HG03460 (cell line): ENCODE results near the gene TIMM9.
A peak's percentile ranks its signal among the peaks of the same experiment; 100 is the strongest.
"Not testable (repeated sequence)": the region's sequence is repeated elsewhere in the genome, so short reads cannot be mapped to it uniquely, and the experiment has no call there.

Source experiments
- ATAC-seq: cut with Tn5 transposase; IDR thresholded peaks from one replicate; pipeline ENCODE4 v1.9.1; 2021; ENCODE audit not compliant: unreplicated experiment

TIMM9 gene

GRCh38 chr14:58398895-58399294, 28.4 kb downstream of the TIMM9 start:
- ATAC-seq: no peak

GRCh38 chr14:58398495-58398894, 28.8 kb downstream of the TIMM9 start:
- ATAC-seq: no peak

GRCh38 chr14:58397156-58397555, 30.2 kb downstream of the TIMM9 start:
- no peak for ATAC-seq

- peak; percentile 93 for ATAC-seq
Observed at GRCh38 chr14:58395812-58396788, 31.2 kb downstream of the TIMM9 start, which contains the start of gene TOMM20L. TSS of gene TOMM20L (plus strand) at chr14:58395930. CDS start at chr14:58395958, 28 bp downstream.

GRCh38 chr14:58395562-58395811, 31.8 kb downstream of the TIMM9 start:
- ATAC-seq: no peak

DNA sequence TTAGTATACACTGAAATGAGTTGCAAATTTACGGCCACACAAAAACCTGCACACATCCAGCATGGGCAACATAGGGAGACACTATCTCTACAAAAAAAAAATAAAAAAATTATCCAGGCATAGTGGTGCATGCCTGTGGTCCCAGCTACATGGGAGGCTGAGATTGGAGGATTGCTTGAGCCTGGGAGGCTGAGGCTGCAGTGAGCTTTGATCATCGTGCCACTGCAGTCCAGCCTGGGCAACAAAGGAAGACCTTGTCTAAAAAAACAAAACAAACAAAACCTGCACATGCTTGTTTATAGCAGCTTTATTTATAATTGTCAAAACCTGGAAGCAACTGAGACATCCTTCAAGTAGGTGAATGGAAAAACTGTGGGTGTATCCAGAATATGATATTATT, 36.5 kb downstream of the TIMM9 start:
- ATAC-seq: no peak

GRCh38 chr14:58376791-58377190, 50.5 kb downstream of the TIMM9 start:
- ATAC-seq: no peak

DNA sequence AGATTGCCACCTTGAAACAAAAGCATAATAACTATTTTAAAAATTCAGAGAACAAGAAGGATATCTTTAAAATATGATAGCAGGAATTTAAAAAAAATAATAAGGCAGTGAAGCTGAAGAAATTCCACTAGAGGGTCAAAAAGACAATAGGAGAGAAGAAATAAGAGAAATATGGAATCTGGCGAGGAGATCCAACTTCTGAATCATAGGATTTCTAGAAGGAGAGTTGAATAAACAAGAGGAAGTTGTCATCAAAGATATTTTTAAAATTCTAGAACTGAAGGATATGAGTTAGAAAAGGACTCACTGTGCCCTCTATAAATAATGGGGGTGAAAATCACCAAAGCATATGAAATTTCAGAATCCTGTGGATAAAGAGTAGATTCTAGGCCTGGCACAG, 58.4 kb downstream of the TIMM9 start:
- no peak for ATAC-seq

DNA sequence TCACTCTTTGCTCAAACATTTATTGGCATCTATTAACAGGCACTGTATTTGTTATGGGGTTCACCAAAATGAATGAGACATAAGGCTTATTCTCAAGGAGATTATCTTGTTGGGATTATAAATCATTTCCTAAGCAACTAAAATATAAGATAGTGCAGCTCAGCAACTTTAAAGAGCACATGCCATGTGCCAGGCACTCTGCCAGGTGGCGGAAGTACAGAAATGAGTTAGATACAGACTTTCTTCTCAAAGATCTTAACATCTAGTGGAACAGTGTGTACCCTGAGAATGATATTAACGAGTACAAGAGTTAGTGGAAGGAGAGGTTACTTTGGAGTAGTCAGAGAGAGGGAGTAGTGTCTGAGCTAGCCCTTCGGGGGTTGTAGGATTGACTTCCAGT, 60.0 kb downstream of the TIMM9 start:
- no peak for ATAC-seq

DNA sequence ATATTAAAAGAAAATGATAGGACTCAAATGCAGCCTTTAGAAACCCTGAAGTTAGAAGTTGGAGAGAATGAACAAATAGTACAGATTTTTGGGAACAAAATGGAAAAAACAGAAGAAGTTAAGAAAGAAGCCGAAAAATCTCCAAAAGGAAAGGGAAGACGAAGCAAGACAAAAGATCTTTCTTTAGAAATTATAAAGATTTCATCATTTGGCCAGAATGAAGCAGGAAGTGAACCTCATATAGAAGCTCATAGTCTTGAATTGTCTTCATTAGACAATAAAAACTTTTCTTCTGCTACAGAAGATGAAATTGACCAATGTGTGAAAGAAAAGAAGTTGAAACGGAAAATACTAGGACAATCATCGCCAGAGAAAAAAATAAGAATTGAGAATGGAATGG, 63.0 kb downstream of the TIMM9 start:
- no peak for ATAC-seq

GRCh38 chr14:58362798-58363412, 64.4 kb downstream of the TIMM9 start:
- ATAC-seq: no peak

DNA sequence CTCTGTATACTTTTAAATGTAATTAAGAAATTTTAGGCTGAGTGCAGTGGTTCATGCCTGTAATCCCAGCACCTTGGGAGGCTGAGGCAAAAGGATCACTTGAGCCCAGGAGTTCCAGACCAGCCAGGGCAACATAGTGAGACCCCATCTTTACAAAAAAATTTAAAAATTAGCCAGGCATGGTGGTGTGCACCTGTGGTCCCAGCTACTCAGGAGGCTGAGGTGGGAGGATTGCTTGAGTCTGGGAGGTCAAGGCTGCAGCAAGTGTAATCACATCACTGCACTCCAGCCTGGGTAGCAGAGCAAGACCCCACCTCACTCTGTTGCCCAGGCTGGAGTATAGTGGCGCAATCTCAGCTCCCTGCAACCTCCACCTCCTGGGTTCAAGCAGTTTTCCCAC, 65.1 kb downstream of the TIMM9 start:
- ATAC-seq: not testable (repeated sequence)
